B cell (primary cell): ENCODE measurements around the gene DOCK7.

Source experiments
- CTCF ChIP-seq: fragments of 200-600 bp; IDR thresholded peaks from one replicate; pipeline ENCODE4 v1.8.0; 2022; ENCODE audit warnings: antibody characterized with exemption, mild to moderate bottlenecking
- EZH2 ChIP-seq: IDR thresholded peaks from 2 replicates; pipeline ENCODE4 v1.6.1; 2012; ENCODE audit warnings: borderline replicate concordance, low read depth, mild to moderate bottlenecking, moderate library complexity, low read length; ENCODE audit not compliant: insufficient read depth, poor library complexity, severe bottlenecking

- TF ChIP-seq CTCF (no peak), EZH2 (no peak)
These were observed 74.9 kb downstream of the DOCK7 start for GRCh38 chr1:62613325-62613727.
